ENCODE data around the gene PDE6C.

PDE6C gene

DNA sequence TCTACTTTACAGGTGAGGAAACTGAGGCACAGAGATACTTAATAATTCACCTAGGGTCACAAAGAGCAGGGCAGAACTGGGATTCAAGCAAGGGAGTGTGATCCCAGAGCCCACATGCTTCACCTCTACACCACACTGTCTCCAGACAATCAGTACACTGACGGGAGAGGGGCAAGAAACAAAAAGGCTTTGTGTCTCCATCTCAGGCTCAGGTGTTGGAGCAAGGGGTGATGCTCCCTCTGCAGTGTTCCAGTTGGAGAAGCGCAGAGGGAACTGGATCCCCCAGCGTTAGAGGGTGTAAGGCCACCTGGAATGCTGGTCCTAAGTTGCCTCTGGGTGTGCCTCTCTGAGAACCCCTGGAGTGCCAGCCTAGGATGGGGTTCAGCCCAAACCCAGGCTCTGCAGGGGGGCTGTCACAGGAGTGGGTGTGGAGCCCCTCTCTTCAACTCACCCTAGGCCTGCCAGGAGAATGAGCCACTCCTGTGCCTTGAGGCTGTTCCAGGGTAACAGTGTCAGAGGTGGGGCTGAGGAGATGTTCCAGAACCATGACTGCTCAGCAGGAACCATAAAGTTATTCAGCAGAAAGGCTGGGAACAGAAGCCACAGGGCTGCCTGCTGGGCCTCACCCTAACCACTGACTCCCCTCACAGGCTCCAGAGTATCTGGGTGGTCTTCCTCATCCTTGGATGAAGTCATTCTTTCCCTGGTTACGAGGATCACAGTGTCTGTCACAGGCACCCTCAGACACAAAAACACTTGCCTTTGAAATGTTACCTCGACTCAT, 16.8 kb upstream of the PDE6C start:
- DNase-seq: no peak

DNA sequence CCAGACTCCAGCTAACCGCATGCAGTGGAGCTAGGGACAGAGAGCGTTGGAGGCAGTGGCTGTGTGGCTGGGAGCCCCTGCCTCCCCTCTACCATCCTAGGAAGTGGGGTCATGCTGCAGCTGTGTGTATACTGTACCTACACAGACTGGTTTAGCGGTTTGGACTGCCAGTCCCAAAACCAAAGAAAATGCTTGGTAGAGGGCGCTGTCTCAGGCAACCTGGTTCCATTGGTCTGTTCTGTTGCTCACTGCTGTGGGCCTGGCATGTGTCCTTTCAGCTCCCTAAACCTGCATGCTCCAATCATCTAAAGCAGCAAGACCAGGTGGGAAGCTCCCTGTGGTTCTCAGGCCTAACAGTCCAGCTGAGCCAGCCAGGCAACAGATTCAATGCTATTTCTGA, 15.8 kb upstream of the PDE6C start:
- DNase-seq: no peak

DNA sequence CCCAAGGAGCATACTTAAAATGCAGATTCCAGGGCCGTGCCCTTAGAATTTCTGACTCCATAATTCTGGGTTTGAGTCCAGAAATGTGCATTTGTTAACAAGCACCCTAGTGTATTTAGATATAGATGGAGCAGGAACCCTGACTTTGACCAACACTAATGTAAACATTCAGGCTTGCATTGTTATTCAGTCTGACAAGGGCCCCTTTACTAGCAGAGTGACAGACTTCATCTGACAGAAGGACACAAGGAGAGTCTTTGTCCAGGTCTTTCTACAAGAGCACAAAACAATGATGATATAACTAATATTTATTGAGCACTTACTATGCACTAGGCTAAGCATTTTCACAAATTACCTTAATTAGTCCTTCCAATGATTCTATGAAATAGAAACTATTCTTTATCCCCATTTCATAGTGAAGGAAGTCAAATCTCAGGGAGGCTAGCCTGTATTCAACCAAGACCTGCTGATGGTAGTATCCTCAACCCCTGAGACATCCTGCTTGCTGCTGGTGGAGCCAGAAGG, 15.2 kb upstream of the PDE6C start:
- DNase-seq: no peak

DNA sequence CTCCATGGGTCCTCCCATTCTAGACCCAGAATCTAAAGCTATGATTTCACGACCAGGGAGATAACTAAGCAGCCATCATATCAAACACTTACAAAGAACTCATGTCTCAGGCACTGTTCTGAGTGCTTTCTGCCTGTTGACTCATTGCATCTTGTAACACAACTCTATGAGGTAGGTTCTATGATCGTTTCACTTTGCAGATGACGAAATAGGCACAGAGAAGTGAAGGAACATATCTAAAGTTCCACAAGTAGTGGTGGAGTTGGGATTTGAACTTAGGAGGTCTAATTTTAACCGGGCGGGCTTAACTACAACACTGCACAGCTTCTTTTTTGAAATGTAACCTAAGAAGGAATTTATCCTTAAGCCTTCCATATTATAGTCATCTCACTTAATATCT, 14.2 kb upstream of the PDE6C start:
- DNase-seq: no peak

DNA sequence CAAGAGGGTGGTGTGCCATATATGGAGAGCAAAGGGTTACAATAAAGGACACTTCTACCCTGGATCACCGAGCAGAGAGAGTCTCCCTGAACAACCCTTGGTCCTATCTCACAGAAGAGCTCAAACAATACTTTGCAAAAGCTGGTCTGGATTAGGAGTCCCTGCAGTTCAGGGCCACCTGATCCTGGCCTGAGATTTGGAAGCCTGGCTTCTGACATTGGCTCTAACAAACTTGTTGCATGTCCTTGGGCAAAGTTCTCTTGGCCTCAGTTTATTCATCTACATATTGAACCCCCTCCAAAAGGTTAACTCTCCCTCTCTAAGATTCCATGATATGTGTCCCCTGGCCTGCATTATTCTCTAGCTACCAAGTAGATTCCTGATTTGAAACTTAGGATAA, 13.0 kb upstream of the PDE6C start:
- no peak for DNase-seq

DNA sequence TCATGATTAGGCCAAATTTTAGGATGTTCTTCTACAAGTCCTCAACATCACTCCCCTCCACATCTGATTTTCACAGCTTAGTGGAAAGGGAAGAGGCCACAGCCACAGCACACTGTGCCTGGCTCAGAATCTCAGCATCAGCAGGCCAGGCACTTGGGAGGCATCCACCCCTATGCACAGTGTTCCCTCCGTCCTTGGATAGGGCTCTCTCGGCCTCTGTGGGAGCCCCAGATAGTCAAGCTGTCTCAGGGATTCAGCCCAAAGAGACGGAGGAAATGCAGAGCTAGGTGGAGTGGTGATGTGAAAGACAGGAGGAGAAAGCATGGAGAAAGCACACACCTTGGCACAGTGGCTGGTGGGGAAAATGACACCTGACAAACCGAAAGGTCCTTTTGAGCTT, 12.6 kb upstream of the PDE6C start:
- no peak for DNase-seq

DNA sequence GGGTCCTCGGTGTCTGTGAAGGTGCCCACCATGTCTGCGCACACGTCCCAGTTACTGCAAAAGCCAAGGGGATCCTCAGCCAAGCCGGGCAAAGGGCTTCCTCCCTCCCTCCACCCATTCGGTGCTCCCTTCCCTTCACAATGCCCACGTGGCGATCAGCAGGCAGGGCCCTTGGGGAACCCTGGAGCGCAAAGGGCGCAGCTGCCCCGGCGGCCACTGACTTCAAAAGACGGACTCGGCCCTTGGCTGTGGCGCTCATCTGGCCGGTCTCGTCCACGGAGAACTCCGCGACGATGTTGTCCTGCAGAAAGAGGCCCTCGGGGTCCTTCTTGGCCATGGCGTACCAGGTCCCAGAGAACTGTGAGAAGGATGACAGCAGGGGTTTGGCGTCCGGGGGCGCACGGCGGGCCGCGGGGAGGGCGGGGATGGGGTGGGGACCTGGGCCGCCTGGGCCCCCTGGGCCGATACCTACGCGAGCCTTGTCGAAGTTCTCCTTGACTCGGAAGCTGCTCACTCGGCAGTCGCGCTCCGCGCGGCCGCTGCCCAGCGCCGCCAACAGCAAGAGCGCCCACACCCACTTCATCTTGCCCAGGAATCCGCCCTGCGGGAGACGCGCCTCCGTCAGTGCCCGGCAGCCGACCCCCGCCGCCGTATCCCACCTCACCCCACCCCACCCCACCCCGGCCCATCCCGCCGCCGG, 11.7 kb upstream of the PDE6C start:
- no peak for DNase-seq

DNA sequence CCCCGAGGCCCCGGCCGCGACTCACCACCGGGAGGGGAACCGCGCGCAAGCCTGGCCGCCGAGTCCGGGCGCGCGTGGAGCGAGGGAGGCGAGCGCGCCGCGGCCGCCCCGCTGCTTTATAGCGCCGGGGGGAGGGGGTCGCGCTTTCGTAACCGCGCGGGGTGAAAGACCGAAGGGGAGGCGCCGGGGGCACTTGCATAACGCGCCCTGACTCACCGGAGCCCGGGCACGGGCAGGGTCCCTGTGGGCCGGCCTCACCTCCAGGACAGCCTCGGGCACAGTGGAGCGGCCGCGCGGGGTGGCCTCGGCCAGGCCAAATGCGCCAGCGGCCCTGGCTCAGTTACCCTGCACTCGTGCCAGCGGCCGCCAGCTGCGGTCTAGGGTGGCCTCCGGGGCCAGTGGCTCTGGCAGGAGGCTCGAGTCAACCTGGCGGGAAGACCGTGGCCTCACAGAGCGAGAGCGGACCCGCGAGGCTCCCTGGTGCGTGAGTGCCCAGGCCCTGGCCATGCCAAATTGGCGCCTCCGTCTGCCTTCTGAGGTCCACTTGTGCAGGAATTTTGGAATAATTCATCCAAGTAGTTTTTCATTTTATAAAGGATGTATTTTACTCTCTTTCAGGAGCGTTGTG, 11.1 kb upstream of the PDE6C start, which contains the start of gene RBP4:
RBP4 (minus strand) TSS at position 90 of the 628 bp plus-strand sequence. CDS start 207 bp downstream, outside the sequence.
- DNase-seq: no peak

DNA sequence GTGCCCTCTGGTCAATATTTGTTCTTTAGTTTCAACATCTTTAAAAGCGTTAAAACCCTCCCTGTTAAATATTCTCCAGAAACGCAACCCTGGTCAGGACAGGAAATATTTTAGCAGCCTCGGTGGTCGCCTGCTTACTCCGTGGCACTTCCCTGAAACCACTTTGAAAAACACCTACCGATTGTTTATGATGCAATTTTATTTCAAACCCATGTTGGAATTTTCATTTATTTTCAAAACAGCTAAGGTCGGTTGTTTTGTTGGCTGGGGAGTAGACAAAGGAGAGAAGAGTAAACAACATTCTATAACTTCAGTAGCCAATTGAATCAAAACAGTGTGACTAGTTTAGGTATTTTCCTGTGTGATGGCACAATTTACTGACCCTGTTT, 10.6 kb upstream of the PDE6C start:
- DNase-seq: no peak

DNA sequence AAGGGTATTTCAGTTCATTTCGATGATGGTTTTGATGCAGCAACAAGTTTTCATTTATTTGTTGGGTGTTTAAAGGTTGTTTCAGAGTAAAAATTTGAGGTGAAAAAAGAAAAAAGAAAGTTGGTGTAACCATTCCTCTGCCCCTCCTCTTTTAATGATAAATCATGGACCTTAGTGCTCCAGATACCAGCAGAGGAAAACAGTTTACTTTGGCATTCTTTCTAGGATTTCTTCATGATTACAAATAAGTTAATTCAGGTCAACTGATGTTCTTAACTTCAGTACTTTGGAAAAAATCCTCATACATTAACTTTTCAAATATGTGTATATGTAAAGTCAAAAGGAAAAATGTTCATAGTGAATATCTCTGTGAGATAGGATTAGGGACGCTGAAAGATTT, 9.3 kb upstream of the PDE6C start:
- DNase-seq: no peak

DNA sequence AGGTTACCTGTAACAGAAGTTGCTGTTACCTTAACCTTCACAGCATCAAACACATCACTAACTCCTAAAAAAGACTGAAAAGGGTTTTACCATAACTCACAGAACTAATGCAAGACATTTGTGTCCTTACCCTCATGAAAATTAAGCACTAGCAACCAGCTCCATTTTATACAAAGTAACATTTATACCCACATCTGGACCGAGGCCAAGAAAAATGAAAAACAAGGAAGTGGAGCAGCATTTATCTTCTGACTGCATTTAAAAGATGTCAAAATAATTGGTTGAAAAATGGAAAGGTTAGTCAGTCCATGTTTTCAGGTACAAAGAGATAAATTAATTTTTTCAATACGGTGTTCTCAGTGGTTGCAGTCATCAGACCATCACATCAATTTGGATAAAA, 8.2 kb upstream of the PDE6C start:
- no peak for DNase-seq

DNA sequence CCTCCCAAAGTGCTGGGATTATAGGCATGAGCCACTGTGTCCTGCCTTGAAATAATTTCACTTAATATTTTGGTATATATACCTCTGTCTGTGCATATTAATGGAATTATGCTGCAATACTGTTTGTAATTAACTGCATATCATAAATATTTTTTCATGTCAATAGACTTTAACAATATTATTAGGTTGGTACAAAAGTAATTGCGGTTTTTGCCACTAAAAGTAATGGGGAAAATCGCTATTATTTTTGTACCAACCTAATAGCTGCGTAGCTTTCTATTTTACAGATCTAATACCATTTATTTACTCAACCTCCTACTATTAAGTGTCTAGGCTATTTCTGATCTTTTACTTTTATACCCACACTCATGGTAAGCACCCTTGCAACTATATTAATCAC, 3.9 kb upstream of the PDE6C start:
- no peak for DNase-seq

DNA sequence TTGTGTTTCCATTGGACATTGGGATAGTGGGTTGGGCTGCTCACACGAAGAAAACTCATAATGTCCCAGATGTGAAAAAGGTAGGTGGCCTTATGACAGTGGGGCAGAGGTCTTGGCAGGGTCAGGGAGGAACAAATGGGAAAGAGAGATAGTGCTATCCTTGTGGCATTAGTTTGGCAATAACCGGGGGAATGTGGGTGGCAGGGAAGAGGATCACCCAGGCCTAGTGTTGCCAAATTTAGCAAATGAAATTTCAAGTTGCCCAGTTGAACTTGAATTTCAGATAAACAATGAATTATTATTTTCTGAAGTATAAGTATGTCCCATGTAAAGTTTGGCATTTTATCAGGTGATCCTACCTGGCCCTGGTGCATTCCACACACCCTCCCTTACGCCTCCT, 789 bp downstream of the PDE6C start:
- no peak for DNase-seq

DNA sequence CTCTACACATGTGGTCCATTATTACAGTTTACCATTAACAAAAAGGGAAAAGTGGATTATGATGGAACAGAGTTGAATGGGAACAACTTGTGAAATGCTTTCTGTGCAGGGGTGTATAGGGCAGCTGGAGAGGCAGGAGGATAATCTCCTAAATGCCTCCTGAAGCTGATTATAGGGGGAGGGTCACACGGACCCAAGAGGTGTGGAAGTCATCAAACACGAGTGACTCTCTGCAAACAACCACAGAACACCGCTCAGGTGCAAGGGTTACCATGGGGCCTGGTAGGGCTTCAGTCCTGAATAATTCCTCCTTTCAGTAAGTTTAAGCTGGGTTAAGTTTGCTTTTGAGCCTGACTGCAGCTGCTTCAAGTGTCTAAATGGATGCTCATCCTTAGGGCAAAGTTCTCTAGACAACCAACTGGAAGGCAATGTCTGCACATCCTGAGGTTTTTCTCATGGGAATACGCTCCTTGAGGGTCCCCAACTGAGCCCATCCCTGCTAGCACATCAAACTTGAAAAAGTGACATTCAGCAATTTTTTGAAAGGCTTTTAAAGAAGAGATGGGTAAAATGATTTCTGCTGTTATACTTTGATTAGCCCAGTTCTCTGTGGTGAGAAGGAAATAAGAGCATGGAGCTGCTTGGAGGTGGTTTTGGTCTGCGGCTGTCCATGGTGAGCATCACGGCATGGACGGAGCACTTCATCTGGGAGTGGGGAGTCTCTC, 1.9 kb downstream of the PDE6C start:
- DNase-seq: no peak

DNA sequence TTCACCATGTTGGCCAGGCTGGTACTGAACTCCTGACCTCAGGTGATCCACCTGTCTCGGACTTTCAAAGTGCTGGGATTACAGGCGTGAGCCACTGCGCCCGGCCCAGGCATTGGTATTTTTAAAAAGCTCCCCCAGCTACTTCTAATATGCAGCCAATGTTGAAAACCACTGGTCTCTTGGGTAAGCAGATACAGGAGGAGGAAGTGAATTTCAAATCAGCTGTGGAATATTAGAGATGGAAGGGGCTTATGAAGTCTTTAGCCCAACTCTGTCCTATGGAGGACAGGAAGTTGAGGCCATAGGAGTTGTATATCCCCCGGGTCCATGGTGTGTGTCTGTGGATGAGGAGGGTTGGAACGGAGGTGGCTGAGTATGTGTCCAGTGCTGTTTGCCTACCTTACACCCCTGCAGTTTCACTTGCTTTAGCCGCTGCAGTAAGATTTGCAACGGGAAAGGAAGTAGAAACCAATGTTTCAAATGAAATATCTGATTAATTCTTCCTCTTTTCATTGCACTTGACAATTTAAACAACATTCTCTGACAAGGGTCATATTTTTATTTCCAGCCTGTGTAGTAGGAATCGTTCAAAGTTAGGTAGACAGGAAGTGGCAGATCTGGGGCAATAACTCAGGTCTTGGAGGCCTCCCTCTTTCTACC, 3.4 kb downstream of the PDE6C start:
- DNase-seq: no peak

DNA sequence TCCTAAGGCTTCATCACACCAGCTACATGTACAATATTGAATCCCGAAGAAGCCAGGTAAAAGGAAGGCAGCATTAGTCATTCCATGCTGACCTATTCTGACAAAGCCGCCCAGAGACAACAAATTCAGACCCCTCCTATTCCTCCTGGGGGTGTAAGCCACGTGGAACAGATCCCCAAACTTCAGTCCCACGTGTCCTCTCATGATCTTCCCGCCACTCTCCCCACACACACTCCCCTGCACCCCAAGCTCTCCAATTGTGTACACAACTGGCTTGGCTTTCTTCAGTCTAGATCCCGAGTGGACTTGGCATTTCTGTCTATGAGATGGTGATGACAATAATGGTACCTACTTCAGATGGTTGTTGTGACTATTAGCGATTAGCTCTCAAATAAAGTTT, 8.6 kb downstream of the PDE6C start:
- no peak for DNase-seq

DNA sequence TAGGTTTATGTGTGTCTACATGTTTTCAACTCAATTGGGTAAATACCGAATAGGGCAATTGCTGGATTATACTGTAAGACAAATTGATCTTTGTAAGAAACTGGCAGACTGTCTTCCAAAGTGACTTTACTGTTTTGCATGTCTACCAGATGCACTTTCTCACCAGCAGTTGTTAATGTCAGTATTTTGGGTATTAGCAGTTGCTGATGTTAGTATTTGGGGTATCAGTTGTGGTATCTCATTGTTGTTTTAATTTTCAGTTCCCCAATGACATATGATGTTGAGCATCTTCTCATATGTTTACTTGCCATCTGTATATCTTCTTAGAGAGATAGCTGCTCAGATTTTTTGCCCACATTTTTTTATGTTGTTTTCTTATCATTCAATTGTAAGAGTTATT, 10.6 kb downstream of the PDE6C start:
- no peak for DNase-seq

DNA sequence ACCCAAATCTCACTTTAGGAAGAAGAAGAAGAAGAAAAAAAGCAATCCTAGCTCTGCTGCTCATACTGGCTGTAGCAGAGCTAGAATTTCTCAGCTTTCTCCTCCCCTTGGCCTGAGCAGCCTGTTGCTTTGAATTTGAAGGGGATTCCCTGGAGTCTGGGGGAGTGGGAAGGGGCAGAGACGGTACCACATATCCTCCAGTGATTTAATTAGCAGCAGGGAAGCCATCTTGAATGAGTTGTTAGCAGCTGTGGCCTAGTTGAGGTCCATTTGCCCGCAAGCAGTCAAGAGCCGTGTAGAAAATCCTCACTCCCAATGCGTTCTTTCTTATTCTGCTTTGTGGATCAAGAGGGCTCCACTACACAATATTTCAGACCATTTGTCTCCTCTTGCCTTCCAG, 16.5 kb downstream of the PDE6C start:
- no peak for DNase-seq

DNA sequence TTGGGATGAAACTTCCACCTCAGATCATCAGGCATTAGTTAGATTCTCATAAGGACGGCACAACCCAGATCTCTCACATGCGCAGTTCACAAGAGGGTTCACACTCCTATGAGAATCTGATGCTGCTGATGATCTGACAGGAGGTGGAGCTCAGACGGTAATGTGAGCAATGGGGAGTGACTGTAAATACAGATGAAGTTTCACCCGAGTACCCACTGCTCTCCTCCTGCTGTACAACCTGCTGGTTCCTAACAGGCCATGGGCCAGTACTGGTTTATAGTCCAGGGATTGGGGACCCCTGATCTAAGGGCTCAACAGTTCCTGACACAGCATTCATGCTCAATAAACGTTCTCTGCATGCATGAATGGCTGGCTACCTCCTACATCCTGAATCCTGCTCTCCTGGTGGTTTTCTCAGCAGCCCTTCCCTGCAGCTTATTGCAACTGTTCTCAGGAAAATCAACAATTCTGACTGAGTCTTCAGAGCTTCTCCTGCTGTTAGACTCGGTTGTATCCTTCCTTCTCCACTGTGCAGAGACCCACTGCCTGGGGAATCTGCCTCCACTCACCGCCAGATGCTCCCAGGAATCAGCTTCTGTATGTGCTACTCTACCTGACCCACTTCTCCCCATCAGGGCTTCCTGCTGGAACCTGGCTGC, 17.4 kb downstream of the PDE6C start:
- no peak for DNase-seq

DNA sequence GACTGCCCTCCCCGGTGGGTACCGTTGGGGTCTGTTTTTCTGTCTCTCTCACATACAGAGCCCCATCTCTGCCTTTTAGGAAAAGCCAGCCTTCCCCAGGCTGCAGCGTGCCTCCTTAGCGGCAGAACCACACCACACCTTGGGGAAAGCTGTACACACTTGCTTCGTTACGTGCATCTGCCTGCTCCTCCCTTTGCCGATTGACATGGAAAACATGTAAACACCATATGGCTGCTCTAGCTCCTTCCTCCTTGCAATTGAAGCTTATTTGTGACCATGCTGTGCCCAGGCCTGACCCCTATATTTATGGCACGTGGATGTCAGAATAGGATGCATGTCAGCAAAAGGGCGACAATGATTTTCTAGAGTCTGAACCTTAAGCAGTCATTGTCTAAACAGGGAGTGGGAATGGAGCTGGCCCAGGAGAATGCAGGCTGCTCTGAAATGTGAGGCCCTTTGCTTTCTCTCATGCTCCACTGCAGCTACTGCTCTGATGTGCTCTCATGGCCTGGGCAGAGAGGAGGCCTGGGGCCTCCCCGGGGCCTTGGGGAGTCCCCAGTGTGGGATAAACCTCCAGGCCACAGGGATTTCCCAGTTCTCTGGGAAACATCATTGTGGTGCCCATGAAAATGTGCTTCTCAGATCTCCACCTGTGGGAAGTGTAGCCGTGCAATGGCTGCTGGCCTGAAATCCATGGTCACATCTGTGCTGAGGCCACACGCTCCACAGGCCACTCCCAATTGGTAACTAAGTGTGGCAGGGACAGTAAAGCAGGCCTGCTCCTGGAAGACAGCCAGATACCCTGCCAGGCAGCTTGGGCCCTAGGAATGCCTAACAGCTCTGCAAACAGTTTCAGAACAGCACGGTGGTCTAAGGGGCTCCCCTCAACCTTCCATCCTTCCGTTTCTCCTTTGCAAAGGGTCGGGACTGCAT, 18.6 kb downstream of the PDE6C start:
- no peak for DNase-seq

DNA sequence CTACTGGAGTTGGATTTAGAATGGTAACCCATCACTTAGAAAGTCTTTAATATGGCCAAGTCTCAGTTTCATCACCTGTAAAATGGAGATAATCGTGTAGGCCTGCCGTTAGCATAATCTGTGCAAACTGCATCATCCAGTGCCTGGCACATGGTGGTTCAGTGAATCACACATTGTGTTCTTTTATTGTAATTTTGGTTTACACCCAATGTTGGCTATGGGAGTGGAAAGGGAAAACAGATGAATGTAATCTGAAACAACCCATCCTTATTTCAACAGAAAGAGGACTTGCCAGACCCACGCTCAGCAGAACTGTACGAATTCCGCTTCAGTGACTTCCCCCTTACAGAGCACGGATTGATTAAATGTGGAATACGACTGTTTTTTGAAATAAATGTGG, 27.5 kb downstream of the PDE6C start:
- DNase-seq: no peak

All from kidney glomerular epithelial cell (primary cell).